ENCODE results near the gene HTR2A. TPM values are rescaled to one million over a fixed set of nuclear protein-coding genes. Genes with fewer than 3 reads are reported as not detected.

HTR2A gene
- polyA plus RNA-seq, 1 of the 3 experiments (the other 2 are of a cell fraction): 0.33 TPM

DNA sequence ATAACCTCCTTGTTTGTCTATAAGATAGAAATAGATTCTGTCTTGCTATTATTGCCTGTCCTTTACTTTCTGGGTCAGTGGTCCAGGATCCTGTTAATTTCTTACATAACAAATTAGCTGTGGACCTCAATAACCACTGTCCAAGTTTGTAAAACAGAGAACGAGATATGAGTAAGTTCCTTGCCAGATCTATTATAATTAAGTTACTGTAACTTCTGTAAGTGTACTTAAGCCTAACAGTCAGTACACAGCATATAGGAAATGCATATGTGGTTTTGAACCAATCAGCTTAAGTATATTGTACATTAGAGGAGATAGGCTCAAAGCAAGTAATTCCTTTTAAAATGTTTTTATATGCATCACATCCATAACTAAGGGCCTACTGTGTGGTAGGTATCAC lies 34.9 kb downstream of the HTR2A start (continued):
- TF ChIP-seq, protein P1, sequence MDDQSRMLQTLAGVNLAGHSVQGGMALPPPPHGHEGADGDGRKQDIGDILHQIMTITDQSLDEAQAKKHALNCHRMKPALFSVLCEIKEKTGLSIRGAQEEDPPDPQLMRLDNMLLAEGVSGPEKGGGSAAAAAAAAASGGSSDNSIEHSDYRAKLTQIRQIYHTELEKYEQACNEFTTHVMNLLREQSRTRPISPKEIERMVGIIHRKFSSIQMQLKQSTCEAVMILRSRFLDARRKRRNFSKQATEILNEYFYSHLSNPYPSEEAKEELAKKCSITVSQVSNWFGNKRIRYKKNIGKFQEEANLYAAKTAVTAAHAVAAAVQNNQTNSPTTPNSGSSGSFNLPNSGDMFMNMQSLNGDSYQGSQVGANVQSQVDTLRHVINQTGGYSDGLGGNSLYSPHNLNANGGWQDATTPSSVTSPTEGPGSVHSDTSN (IDR thresholded peaks at IDR 0.05): no peak
- TF ChIP-seq SIN3A (IDR thresholded peaks at IDR 0.05; ENCODE audit: borderline replicate concordance, low read depth, low read length) (no peak), GATA2 (CRISPR knock-in tag; IDR thresholded peaks at IDR 0.05) (no peak), FOXM1 (IDR thresholded peaks at IDR 0.05; ENCODE audit: low read depth) (no peak)
- TF ChIP-seq, protein P2, sequence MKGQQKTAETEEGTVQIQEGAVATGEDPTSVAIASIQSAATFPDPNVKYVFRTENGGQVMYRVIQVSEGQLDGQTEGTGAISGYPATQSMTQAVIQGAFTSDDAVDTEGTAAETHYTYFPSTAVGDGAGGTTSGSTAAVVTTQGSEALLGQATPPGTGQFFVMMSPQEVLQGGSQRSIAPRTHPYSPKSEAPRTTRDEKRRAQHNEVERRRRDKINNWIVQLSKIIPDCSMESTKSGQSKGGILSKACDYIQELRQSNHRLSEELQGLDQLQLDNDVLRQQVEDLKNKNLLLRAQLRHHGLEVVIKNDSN (IDR thresholded peaks at IDR 0.05; ENCODE audit: borderline replicate concordance, low read depth): no peak

- Histone ChIP-seq H2AFZ (ENCODE audit: low read depth) (no peak overlapping the region), H3K4me3 (ENCODE audit: low read depth in 2 of 2, low read length in 1 of 2) (no peak overlapping the region), H4K20me1 (ENCODE audit: insufficient read depth) (no peaks in the 10 kb centered on the region), H3K79me2 (ENCODE audit: insufficient read depth) (no peaks in the 10 kb centered on the region), H3K36me3 (replicated peaks in 1 of 2; ENCODE audit: control insufficient read depth in 1 of 2, insufficient read depth in 2 of 2, low read length in 1 of 2) (no peaks in the 10 kb centered on the region), H3K9me2 (no peaks in the 10 kb centered on the region), H3K27me3 (ENCODE audit: insufficient read depth) (no peaks in the 10 kb centered on the region), H3K9me3 (no peaks in the 10 kb centered on the region), H3F3A (replicated peaks; ENCODE audit: insufficient read depth) (no peaks in the 10 kb centered on the region), H3K4me2 (no peak overlapping the region), H3K27ac (ENCODE audit: low read depth in 2 of 2, low read length in 1 of 2) (peak overlapping the region in 1 of 2 experiments; percentile 34; a peak in 1 of 4 replicates), H3K4me1 (ENCODE audit: control insufficient read depth in 1 of 2, insufficient read depth in 2 of 2, low read depth in 1 of 2, low read length in 1 of 2) (peaks cover 0 to 11% of the 10 kb centered on the region in 2 experiments; a peak in 2 of 4 replicates), H3K9ac (no peak overlapping the region)
- CTCF ChIA-PET: interaction anchor here (1.0 to 1.5 kb wide), 2 partner anchors 29 to 34 kb away, joined by 5 read pairs; no protein-coding TSS in a partner anchor
- POLR2A ChIA-PET: no interaction called here
- TF ChIP-seq, protein P3, sequence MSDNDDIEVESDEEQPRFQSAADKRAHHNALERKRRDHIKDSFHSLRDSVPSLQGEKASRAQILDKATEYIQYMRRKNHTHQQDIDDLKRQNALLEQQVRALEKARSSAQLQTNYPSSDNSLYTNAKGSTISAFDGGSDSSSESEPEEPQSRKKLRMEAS (IDR thresholded peaks at IDR 0.05; ENCODE audit: low read depth): no peak
- TF ChIP-seq, protein P4, sequence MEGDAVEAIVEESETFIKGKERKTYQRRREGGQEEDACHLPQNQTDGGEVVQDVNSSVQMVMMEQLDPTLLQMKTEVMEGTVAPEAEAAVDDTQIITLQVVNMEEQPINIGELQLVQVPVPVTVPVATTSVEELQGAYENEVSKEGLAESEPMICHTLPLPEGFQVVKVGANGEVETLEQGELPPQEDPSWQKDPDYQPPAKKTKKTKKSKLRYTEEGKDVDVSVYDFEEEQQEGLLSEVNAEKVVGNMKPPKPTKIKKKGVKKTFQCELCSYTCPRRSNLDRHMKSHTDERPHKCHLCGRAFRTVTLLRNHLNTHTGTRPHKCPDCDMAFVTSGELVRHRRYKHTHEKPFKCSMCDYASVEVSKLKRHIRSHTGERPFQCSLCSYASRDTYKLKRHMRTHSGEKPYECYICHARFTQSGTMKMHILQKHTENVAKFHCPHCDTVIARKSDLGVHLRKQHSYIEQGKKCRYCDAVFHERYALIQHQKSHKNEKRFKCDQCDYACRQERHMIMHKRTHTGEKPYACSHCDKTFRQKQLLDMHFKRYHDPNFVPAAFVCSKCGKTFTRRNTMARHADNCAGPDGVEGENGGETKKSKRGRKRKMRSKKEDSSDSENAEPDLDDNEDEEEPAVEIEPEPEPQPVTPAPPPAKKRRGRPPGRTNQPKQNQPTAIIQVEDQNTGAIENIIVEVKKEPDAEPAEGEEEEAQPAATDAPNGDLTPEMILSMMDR (IDR thresholded peaks at IDR 0.05): no peak
- TF ChIP-seq FOXJ3 (CRISPR knock-in tag; IDR thresholded peaks at IDR 0.05): no peak
- TF ChIP-seq RXRA (IDR thresholded peaks at IDR 0.05; ENCODE audit: borderline replicate concordance, low read depth): no peak
- TF ChIP-seq, protein P2 (IDR thresholded peaks at IDR 0.05; ENCODE audit: borderline replicate concordance, low read depth): no peak
- no peak for TF ChIP-seq REST (IDR thresholded peaks at IDR 0.05; ENCODE audit: low read depth, low read length)
- no peak for TF ChIP-seq MXI1 (IDR thresholded peaks at IDR 0.05; ENCODE audit: low read depth, low read length)
- no peak for TF ChIP-seq RAD21 (IDR thresholded peaks at IDR 0.05; ENCODE audit: low read length)
- no peak for TF ChIP-seq TEAD4 (IDR thresholded peaks at IDR 0.05; ENCODE audit: borderline replicate concordance, insufficient read depth)
- no peak for TF ChIP-seq ELF1 (IDR thresholded peaks at IDR 0.05)
- TF ChIP-seq RCOR1 (IDR thresholded peaks at IDR 0.05; ENCODE audit: low read length): peak; percentile 82
- peak; percentile 18; the same call in 1 of the 2 replicates for TF ChIP-seq TCF12 (IDR thresholded peaks at IDR 0.05)
- peak in 1 of 2 experiments; percentile 59; a peak in 2 of 4 replicates for TF ChIP-seq EP300 (IDR thresholded peaks at IDR 0.05; ENCODE audit: borderline replicate concordance in 1 of 2, low read depth in 1 of 2, low read length in 1 of 2)
- no peak for TF ChIP-seq MEF2A (IDR thresholded peaks at IDR 0.05; ENCODE audit: borderline replicate concordance, low read depth)
- TF ChIP-seq FOSL2 (IDR thresholded peaks at IDR 0.05; ENCODE audit: borderline replicate concordance, low read depth): no peak
- no peak for TF ChIP-seq JUND (IDR thresholded peaks at IDR 0.05)
- TF ChIP-seq IRF3 (IDR thresholded peaks at IDR 0.05; ENCODE audit: low read depth, low read length): no peak
- peak; percentile 70 for TF ChIP-seq GATA2 (CRISPR knock-in tag; IDR thresholded peaks at IDR 0.05)
- peak; percentile 55 for DNase-seq
Measured at GRCh38 chr13:46860722-46861121, 36.1 kb downstream of the HTR2A start.
